HG02938 (cell line): ENCODE measurements around the gene SLC7A5.
A peak's percentile ranks its signal among the peaks of the same experiment; 100 is the strongest.
"Not testable (repeated sequence)": the region's sequence is repeated elsewhere in the genome, so short reads cannot be mapped to it uniquely, and the experiment has no call there.

Experiments
- ATAC-seq: cut with Tn5 transposase; IDR thresholded peaks from one replicate; pipeline ENCODE4 v1.9.1; 2021; ENCODE audit warnings: mild to moderate bottlenecking, moderate library complexity; ENCODE audit not compliant: unreplicated experiment

The SLC7A5 gene

GRCh38 chr16:87889762-87890161 is 20.5 kb upstream of the SLC7A5 start:
- not testable (repeated sequence) for ATAC-seq

- ATAC-seq: not testable (repeated sequence)
Observed at GRCh38 chr16:87888346-87888745, 19.0 kb upstream of the SLC7A5 start.

GRCh38 chr16:87887931-87888330 is 18.6 kb upstream of the SLC7A5 start:
- not testable (repeated sequence) for ATAC-seq

GRCh38 chr16:87885371-87885967 is 16.2 kb upstream of the SLC7A5 start:
- ATAC-seq: not testable (repeated sequence)

GRCh38 chr16:87882436-87883019 is 13.2 kb upstream of the SLC7A5 start:
- no peak for ATAC-seq

- no peak for ATAC-seq
Observed at GRCh38 chr16:87881324-87882200, 12.3 kb upstream of the SLC7A5 start.

- ATAC-seq: no peak
Observed at GRCh38 chr16:87880117-87880696, 10.9 kb upstream of the SLC7A5 start.

GRCh38 chr16:87879411-87880013 is 10.2 kb upstream of the SLC7A5 start:
- ATAC-seq: not testable (repeated sequence)

- ATAC-seq: no peak
Observed at GRCh38 chr16:87878704-87879103, 9.4 kb upstream of the SLC7A5 start.

- no peak for ATAC-seq
Observed at GRCh38 chr16:87877942-87878507, 8.7 kb upstream of the SLC7A5 start.

- no peak for ATAC-seq
Observed at GRCh38 chr16:87874639-87875427, 5.5 kb upstream of the SLC7A5 start.

- ATAC-seq: not testable (repeated sequence)
Observed at GRCh38 chr16:87870418-87871291, 1.3 kb upstream of the SLC7A5 start.

- not testable (repeated sequence) for ATAC-seq
Observed at GRCh38 chr16:87869879-87870417, 641 bp upstream of the SLC7A5 start.

- peak; percentile 44 for ATAC-seq
Observed at GRCh38 chr16:87868254-87869029, 865 bp downstream of the SLC7A5 start.

- ATAC-seq: not testable (repeated sequence)
Observed at GRCh38 chr16:87865902-87866555, 3.3 kb downstream of the SLC7A5 start.

- ATAC-seq: no peak
Observed at GRCh38 chr16:87864331-87864989, 4.8 kb downstream of the SLC7A5 start.

GRCh38 chr16:87863327-87863635 is 6.0 kb downstream of the SLC7A5 start:
- ATAC-seq: not testable (repeated sequence)
